A549 (cell line): Measurements from ENCODE around the gene HAUS5. TPM values are rescaled to one million over a fixed set of nuclear protein-coding genes. Genes with fewer than 3 reads are reported as not detected.

Experiments used
- ATAC-seq, 2 experiments: fragments of 200-7000 bp in 1 of 2; fragments of >200 bp in 1 of 2; cut with Nextera tagmentation in 1 of 2; cut with Tn5 transposase in 1 of 2; 3 replicates each; pipeline versions ENCODE4 v1.8.0 to v1.9.1; 2018 to 2020; ENCODE audit warnings: mild to moderate bottlenecking in 1 of 2, moderate library complexity in 1 of 2
- CTCF ChIA-PET: fragments of 300-600 bp; sonication (Branson Sonifier 250); formaldehyde crosslinking; extraction: SDS; loops from one replicate; lab custom pipeline; 2021; ENCODE audit warnings: antibody characterized with exemption, inconsistent platforms; lab: Yijun Ruan, JAX
- POLR2A ChIA-PET: fragments of 350-600 bp; formaldehyde crosslinking; extraction: SDS; loops from one replicate; lab custom pipeline; 2021; ENCODE audit warnings: antibody characterized with exemption, inconsistent platforms; lab: Yijun Ruan, JAX
- DNase-seq, 2 experiments: peaks; one replicate each; pipeline versions ENCODE4 v3.0.0 to v3.0.0-alpha.2; 2011 to 2016; ENCODE audit warnings: low read depth in 1 of 2, low spot score in 1 of 2
- FAIRE-seq: peaks from 2 replicates; lab custom pipeline; 2011; peaks lifted over from hg19 to GRCh38; lab: Jason Lieb, UNC
- H3K27ac ChIP-seq, 2 experiments: fragments of >200 bp; sonication (Bioruptor Twin); formaldehyde crosslinking; 3 replicates each; pipeline ENCODE4 v1.5.1; 2016 to 2017
- H3K4me1 ChIP-seq: fragments of >200 bp; sonication (Bioruptor Twin); formaldehyde crosslinking; 3 replicates; pipeline ENCODE4 v1.6.1; 2016
- H3K4me2 ChIP-seq: fragments of >200 bp; sonication (Bioruptor Twin); formaldehyde crosslinking; 3 replicates; pipeline ENCODE4 v1.6.1; 2016
- H3K4me3 ChIP-seq: fragments of >200 bp; sonication (Bioruptor Twin); formaldehyde crosslinking; 3 replicates; pipeline ENCODE4 v1.5.1; 2016
- H3K9me3 ChIP-seq: fragments of >200 bp; sonication (Bioruptor Twin); formaldehyde crosslinking; 3 replicates; pipeline ENCODE4 v1.6.1; 2016
- CBX8 ChIP-seq: fragments of 200-600 bp; sonication (generic); IDR thresholded peaks from 2 replicates; pipeline ENCODE4 v1.6.1; 2016
- CEBPB ChIP-seq, 2 experiments: fragments of >200 bp in 1 of 2; sonication (Bioruptor Twin) in 1 of 2; formaldehyde crosslinking in 1 of 2; IDR thresholded peaks; 2 replicates each; pipeline ENCODE4 v1.6.1; 2012 to 2016
- CHD4 ChIP-seq: fragments of 200-600 bp; sonication (generic); IDR thresholded peaks from 2 replicates; pipeline ENCODE4 v1.6.1; 2016; ENCODE audit warnings: antibody characterized with exemption, mild to moderate bottlenecking, borderline replicate concordance
- ESRRA ChIP-seq: fragments of 150-350 bp; IDR thresholded peaks from 2 replicates; pipeline ENCODE4 v1.6.1; 2014; ENCODE audit warnings: mild to moderate bottlenecking, low read length, borderline replicate concordance
- FOSL2 ChIP-seq, 2 experiments: fragments of 450-650 bp in 1 of 2; fragments of >200 bp in 1 of 2; sonication (Bioruptor Twin) in 1 of 2; formaldehyde crosslinking; IDR thresholded peaks; 2 replicates each; pipeline versions ENCODE4 v1.5.0 to v1.6.1; 2016 to 2020; ENCODE audit warnings: mild to moderate bottlenecking in 1 of 2, moderate library complexity in 1 of 2
- HES2 ChIP-seq: fragments of >200 bp; sonication (Bioruptor Twin); formaldehyde crosslinking; IDR thresholded peaks from 2 replicates; pipeline ENCODE4 v1.6.1; 2016
- HOXA7 ChIP-seq: fragments of 250-450 bp; sonication (Bioruptor Pico); IDR thresholded peaks from 2 replicates; pipeline ENCODE4 v1.5.0; 2020; ENCODE audit warnings: mild to moderate bottlenecking, moderate library complexity
- HOXB5 ChIP-seq: fragments of 250-450 bp; sonication (Bioruptor Pico); IDR thresholded peaks from 2 replicates; pipeline ENCODE4 v1.5.0; 2020; ENCODE audit warnings: mild to moderate bottlenecking, moderate library complexity
- JUN ChIP-seq, 2 experiments: fragments of >200 bp; sonication (Bioruptor Twin); formaldehyde crosslinking; IDR thresholded peaks; 2 replicates in 1 of 2; 3 replicates in 1 of 2; pipeline ENCODE4 v1.6.1; 2016 to 2017
- KDM5A ChIP-seq: fragments of 200-600 bp; sonication (generic); IDR thresholded peaks from 2 replicates; pipeline ENCODE4 v1.6.1; 2016; ENCODE audit warnings: antibody characterized with exemption, mild to moderate bottlenecking
- MAFK ChIP-seq: fragments of 450-650 bp; IDR thresholded peaks from 2 replicates; pipeline ENCODE4 v1.6.1; 2014; ENCODE audit not compliant: partially characterized antibody
- MYC ChIP-seq: IDR thresholded peaks from 2 replicates; pipeline ENCODE4 v1.6.1; 2012; ENCODE audit warnings: mild to moderate bottlenecking, inconsistent platforms, low read length, improper control_type of control experiment, borderline replicate concordance
- NPAS2 ChIP-seq: fragments of 250-450 bp; sonication (Bioruptor Pico); IDR thresholded peaks from 2 replicates; pipeline ENCODE4 v1.8.0; 2022; ENCODE audit warnings: mild to moderate bottlenecking, moderate library complexity, borderline replicate concordance
- NR3C1 ChIP-seq: fragments of >200 bp; sonication (Bioruptor Twin); formaldehyde crosslinking; IDR thresholded peaks from 3 replicates; pipeline ENCODE4 v1.6.1; 2017
- PHF8 ChIP-seq: fragments of 200-600 bp; sonication (generic); IDR thresholded peaks from 2 replicates; pipeline ENCODE4 v1.6.1; 2016; ENCODE audit warnings: low read depth, mild to moderate bottlenecking, antibody characterized with exemption, moderate library complexity, borderline replicate concordance
- POLR2A ChIP-seq: IDR thresholded peaks from 2 replicates; pipeline ENCODE4 v1.6.1; 2012; ENCODE audit warnings: mild to moderate bottlenecking, low read length
- POLR2AphosphoS2 ChIP-seq: conservative IDR thresholded peaks from 2 replicates; pipeline ENCODE4 v1.6.1; 2012; ENCODE audit warnings: low read length, improper control_type of control experiment, inconsistent platforms
- RAD21 ChIP-seq, 2 experiments: fragments of >200 bp in 1 of 2; sonication (Bioruptor Twin) in 1 of 2; formaldehyde crosslinking in 1 of 2; IDR thresholded peaks in 1 of 2; conservative IDR thresholded peaks in 1 of 2; 2 replicates in 1 of 2; 3 replicates in 1 of 2; pipeline ENCODE4 v1.6.1; 2012 to 2018; ENCODE audit warnings: inconsistent platforms in 1 of 2
- REST ChIP-seq: fragments of 200-600 bp; sonication (generic); IDR thresholded peaks from 2 replicates; pipeline ENCODE4 v1.6.1; 2016; ENCODE audit warnings: antibody characterized with exemption, mild to moderate bottlenecking, moderate library complexity
- RFX5 ChIP-seq: fragments of 450-650 bp; IDR thresholded peaks from 2 replicates; pipeline ENCODE4 v1.7.1; 2014; ENCODE audit warnings: antibody characterized with exemption, mild to moderate bottlenecking, moderate library complexity
- RNF2 ChIP-seq: fragments of 200-600 bp; sonication (generic); IDR thresholded peaks from 2 replicates; pipeline ENCODE4 v1.6.1; 2016; ENCODE audit warnings: low read depth, mild to moderate bottlenecking, antibody characterized with exemption, moderate library complexity, borderline replicate concordance
- SMC3 ChIP-seq: fragments of >200 bp; sonication (Bioruptor Twin); formaldehyde crosslinking; IDR thresholded peaks from 3 replicates; pipeline ENCODE4 v1.6.1; 2018; ENCODE audit warnings: inconsistent platforms
- TFCP2L1 ChIP-seq: fragments of 250-450 bp; sonication (Bioruptor Pico); IDR thresholded peaks from 2 replicates; pipeline ENCODE4 v1.5.0; 2021; ENCODE audit warnings: mild to moderate bottlenecking
- ZC3H11A ChIP-seq: fragments of 450-650 bp; IDR thresholded peaks from 2 replicates; pipeline ENCODE4 v1.6.1; 2014; ENCODE audit warnings: antibody characterized with exemption, mild to moderate bottlenecking
- ZFP36 ChIP-seq: fragments of 450-650 bp; IDR thresholded peaks from 2 replicates; pipeline ENCODE4 v1.6.1; 2014; ENCODE audit warnings: borderline replicate concordance; ENCODE audit not compliant: partially characterized antibody
- WGBS: methylation state at CpG from one replicate; pipeline ENCODE4 v1.1.6; 2017; ENCODE audit errors: missing lambda C conversion rate; 5-methylcytosine and 5-hydroxymethylcytosine counted together
- polyA minus RNA-seq: library from RNA; depleted of rRNA, polyadenylated mRNA; stranded (reverse); fragments of >200 nt; gene quantifications from 2 replicates; pipeline ENCODE4 v1.2.3, GENCODE V29; 2011; rRNA and poly(A)+ RNA removed
- polyA plus RNA-seq, 4 experiments: library from polyadenylated mRNA; depleted of rRNA in 3 of 4; stranded (reverse); fragments of >200 nt; fragmentation: RNase III in 1 of 4; extraction: RNeasy Plus Mini Kit Qiagen cat#74134 plus additional on column Dnase treatment in 1 of 4; gene quantifications; 2 replicates in 3 of 4; 3 replicates in 1 of 4; pipeline ENCODE4 v1.2.3, GENCODE V29; 2011 to 2017
- TF ChIP-seq, protein P1 (sequence below): fragments of 150-350 bp; IDR thresholded peaks from 2 replicates; pipeline ENCODE4 v1.6.1; 2014; ENCODE audit warnings: low read depth, mild to moderate bottlenecking, low read length
- TF ChIP-seq, protein P2 (sequence below): IDR thresholded peaks from 2 replicates; pipeline ENCODE4 v1.6.1; 2012
- TF ChIP-seq, protein P3 (sequence below): IDR thresholded peaks from 2 replicates; pipeline ENCODE4 v1.6.1; 2012; ENCODE audit warnings: low read depth, borderline replicate concordance

HAUS5 gene, protein sequence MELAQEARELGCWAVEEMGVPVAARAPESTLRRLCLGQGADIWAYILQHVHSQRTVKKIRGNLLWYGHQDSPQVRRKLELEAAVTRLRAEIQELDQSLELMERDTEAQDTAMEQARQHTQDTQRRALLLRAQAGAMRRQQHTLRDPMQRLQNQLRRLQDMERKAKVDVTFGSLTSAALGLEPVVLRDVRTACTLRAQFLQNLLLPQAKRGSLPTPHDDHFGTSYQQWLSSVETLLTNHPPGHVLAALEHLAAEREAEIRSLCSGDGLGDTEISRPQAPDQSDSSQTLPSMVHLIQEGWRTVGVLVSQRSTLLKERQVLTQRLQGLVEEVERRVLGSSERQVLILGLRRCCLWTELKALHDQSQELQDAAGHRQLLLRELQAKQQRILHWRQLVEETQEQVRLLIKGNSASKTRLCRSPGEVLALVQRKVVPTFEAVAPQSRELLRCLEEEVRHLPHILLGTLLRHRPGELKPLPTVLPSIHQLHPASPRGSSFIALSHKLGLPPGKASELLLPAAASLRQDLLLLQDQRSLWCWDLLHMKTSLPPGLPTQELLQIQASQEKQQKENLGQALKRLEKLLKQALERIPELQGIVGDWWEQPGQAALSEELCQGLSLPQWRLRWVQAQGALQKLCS
- polyA plus RNA-seq (2011; rRNA removed) = 7.2 and 7.3 TPM in 2 replicates
- polyA plus RNA-seq (2012; cell fraction: cytosol; rRNA removed) = 14.4 and 18.8 TPM in 2 replicates
- 101 and 126 TPM in 2 replicates for polyA plus RNA-seq (2012; cell fraction: nucleus; rRNA removed)
- 16.0 to 17.6 TPM (median 16.1 TPM) in 3 replicates for polyA plus RNA-seq (2017; fragmentation: RNase III; extraction: RNeasy Plus Mini Kit Qiagen cat#74134 plus additional on column Dnase treatment)
- 3.8 and 6.6 TPM in 2 replicates for polyA minus RNA-seq

DNA sequence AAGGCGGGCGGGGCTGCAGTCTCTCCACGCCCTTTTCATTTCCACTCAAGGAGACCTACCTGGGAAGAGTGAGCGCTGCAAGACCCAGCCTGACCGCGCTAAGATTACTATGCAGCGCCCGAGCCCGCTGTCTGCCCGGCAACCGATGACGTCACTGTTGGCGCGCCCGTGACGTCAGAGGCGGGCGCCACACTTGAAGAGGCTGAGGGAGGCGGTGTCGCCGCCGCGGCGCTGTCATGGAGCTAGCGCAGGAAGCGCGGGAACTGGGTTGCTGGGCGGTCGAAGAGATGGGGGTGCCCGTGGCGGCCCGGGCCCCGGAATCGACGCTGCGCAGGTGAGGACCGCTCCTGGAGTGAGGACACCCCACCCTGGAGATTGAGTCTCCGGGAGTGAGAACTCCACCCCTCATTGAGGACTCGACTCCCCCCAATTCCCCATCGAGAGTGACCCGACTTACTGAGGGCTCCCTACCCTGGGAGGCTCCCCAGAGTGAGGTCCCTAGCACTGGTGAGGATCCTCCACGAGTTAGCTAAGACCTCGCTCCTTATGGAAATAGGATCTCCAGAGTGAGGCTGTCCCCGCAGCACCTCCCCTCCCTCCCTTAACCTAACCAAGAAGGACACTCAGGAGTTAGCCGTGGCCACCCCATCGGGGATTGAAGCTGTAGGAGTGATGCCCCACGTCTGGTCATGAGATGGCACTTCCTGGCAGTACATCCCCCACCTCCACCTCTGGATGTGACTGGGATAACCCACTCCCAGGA is at the start of gene HAUS5:
Gene HAUS5, plus strand, starts transcription at position 177 of the 763 bp plus-strand sequence. Its CDS starts 60 bp downstream, at position 237.
- POLR2A ChIA-PET = interaction anchor here (0.7 to 1.8 kb wide), 9 partner anchors 10 to 128 kb away, joined by 3 to 9 read pairs (median 3); partner anchors contain the start of gene COX6B1
- Histone ChIP-seq H3K4me1 (peaks cover 9% of the 10 kb centered on the region; the same call in 2 of the 3 replicates), H3K27ac (peak within 1 kb of the TSS; percentile 72 to 87), H3K4me3 (peak within 1 kb of the TSS; percentile 75), H3K9me3 (peaks cover 11% of the 10 kb centered on the region), H3K4me2 (peak within 1 kb of the TSS; percentile 92)
- peak; percentile 99 for FAIRE-seq
- CTCF ChIA-PET = interaction anchor here (0.6 to 9.4 kb wide), 18 partner anchors 9 to 520 kb away, joined by 3 to 55 read pairs (median 4); no protein-coding TSS in a partner anchor
- ATAC-seq = peak; percentile 92 to 96
- 1% methylated on average over 47 of the region's 47 CpGs for WGBS
- peak; percentile 98 to 99 for DNase-seq
- TF ChIP-seq HES2 = no peak
- peak; percentile 77; the same call in 1 of the 2 replicates for TF ChIP-seq PHF8
- no peak for TF ChIP-seq FOSL2 (IDR thresholded peaks at IDR 0.05)
- TF ChIP-seq FOSL2 (CRISPR knock-in tag; IDR thresholded peaks at IDR 0.05) = peak; percentile 99
- peak; percentile 22; the same call in 1 of the 2 replicates for TF ChIP-seq MYC
- peak; percentile 84 for TF ChIP-seq POLR2A
- TF ChIP-seq KDM5A = peak; percentile 78
- TF ChIP-seq RAD21 (conservative IDR thresholded peaks at IDR 0.05 in 1 of 2, IDR thresholded peaks at IDR 0.05 in 1 of 2) = no peak; a peak in 1 of 5 replicates
- TF ChIP-seq ESRRA = no peak; the same call in 1 of the 2 replicates
- no peak for TF ChIP-seq NPAS2
- TF ChIP-seq CBX8 = no peak
- no peak for TF ChIP-seq RNF2
- TF ChIP-seq ZC3H11A = no peak
- TF ChIP-seq, protein P1, sequence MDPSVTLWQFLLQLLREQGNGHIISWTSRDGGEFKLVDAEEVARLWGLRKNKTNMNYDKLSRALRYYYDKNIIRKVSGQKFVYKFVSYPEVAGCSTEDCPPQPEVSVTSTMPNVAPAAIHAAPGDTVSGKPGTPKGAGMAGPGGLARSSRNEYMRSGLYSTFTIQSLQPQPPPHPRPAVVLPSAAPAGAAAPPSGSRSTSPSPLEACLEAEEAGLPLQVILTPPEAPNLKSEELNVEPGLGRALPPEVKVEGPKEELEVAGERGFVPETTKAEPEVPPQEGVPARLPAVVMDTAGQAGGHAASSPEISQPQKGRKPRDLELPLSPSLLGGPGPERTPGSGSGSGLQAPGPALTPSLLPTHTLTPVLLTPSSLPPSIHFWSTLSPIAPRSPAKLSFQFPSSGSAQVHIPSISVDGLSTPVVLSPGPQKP = no peak
- 0 out of 3 replicates have a peak, but pooled peaks have one; percentile 5 for TF ChIP-seq SMC3
- no peak for TF ChIP-seq HOXA7 (CRISPR knock-in tag)
- no peak for TF ChIP-seq POLR2AphosphoS2
- peak; percentile 56; the same call in 1 of the 2 replicates for TF ChIP-seq HOXB5 (CRISPR knock-in tag)
- TF ChIP-seq CHD4 = no peak
- TF ChIP-seq, protein P2, sequence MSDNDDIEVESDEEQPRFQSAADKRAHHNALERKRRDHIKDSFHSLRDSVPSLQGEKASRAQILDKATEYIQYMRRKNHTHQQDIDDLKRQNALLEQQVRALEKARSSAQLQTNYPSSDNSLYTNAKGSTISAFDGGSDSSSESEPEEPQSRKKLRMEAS = peak; percentile 97
- TF ChIP-seq TFCP2L1 = peak; percentile 78; the same call in 1 of the 2 replicates
- TF ChIP-seq, protein P3, sequence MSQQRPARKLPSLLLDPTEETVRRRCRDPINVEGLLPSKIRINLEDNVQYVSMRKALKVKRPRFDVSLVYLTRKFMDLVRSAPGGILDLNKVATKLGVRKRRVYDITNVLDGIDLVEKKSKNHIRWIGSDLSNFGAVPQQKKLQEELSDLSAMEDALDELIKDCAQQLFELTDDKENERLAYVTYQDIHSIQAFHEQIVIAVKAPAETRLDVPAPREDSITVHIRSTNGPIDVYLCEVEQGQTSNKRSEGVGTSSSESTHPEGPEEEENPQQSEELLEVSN = peak; percentile 98
- peak; percentile 32; the same call in 1 of the 2 replicates for TF ChIP-seq REST
- peak in 1 of 2 experiments; percentile 86; a peak in 3 of 5 replicates for TF ChIP-seq JUN (IDR thresholded peaks at IDR 0.05)
- no peak for TF ChIP-seq ZFP36
- no peak for TF ChIP-seq MAFK
- TF ChIP-seq CEBPB (IDR thresholded peaks at IDR 0.05) = no peak
- TF ChIP-seq RFX5 = peak; percentile 100
- no peak for TF ChIP-seq NR3C1
